ENCODE results near the gene OCLN. TPM values are rescaled to one million over a fixed set of nuclear protein-coding genes. Genes with fewer than 3 reads are reported as not detected.
"Not testable (repeated sequence)": the region's sequence is repeated elsewhere in the genome, so short reads cannot be mapped to it uniquely, and the experiment has no call there.

Gene OCLN
- total RNA-seq, 2 donors from 2014 or later: 0.58 to 0.84 TPM

- H3K27ac Mint-ChIP-seq: no peak overlapping the region
- DNase-seq (ENCODE audit: low spot score in 2 of 2) (no peak), ATAC-seq (no peak)
- H3K36me3 Mint-ChIP-seq: no peaks in the 10 kb centered on the region
- H3K9me3 Mint-ChIP-seq: no peaks in the 10 kb centered on the region
Measured at GRCh38 chr5:69477170-69477569, 15.4 kb upstream of the OCLN start.

- not testable (repeated sequence) for ATAC-seq; DNase-seq (ENCODE audit: low spot score in 2 of 2); H3K27ac Mint-ChIP-seq; H3K36me3 Mint-ChIP-seq; H3K9me3 Mint-ChIP-seq
Measured at GRCh38 chr5:69478296-69478695, 14.3 kb upstream of the OCLN start.

DNA sequence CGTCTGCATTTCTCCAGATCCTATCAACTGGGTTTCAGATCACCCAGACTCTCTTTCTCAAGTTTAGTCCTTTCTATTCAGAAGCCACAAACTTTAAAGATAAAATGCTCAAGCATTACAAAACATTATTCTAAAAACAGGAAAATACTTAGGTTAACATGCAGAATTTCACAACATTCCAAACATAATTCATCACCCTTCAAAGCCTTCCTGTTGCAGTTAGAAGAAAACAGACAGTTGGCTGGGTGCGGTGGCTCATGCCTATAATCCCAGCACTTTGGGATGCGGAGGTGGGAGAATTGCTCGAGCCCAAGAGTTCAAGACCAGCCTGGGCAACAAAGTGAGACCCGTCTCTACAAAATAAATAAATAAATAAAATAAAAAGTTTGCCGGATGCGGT is 7.7 kb upstream of the OCLN start:
- no peaks in the 10 kb centered on the region for H3K9me3 Mint-ChIP-seq
- no peak overlapping the region for H3K27ac Mint-ChIP-seq
- DNase-seq (ENCODE audit: low spot score in 2 of 2): no peak
- H3K36me3 Mint-ChIP-seq: no peaks in the 10 kb centered on the region
- ATAC-seq: no peak

DNA sequence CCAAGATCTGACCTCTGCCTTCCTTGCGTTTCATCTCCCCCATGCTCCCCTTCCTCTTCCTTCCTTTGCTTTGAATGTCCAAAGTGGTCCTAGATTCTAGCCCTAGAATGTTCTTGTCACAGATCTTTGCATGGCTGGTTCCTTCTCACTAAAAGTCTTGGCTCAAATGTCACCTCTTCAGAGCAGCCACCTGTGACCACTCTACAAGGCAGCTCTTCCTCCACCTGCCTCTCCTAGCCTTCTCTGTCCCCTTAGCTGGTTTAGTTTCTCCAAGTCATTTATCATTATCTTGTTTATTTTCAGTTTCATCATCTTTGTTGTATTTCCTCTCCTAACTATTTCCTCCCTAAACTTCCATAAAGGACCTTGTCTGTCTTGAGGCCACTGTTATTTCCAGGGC is 7.1 kb upstream of the OCLN start:
- H3K9me3 Mint-ChIP-seq: no peaks in the 10 kb centered on the region
- no peaks in the 10 kb centered on the region for H3K36me3 Mint-ChIP-seq
- H3K27ac Mint-ChIP-seq: no peak overlapping the region
- ATAC-seq (no peak), DNase-seq (ENCODE audit: low spot score in 2 of 2) (no peak)

DNA sequence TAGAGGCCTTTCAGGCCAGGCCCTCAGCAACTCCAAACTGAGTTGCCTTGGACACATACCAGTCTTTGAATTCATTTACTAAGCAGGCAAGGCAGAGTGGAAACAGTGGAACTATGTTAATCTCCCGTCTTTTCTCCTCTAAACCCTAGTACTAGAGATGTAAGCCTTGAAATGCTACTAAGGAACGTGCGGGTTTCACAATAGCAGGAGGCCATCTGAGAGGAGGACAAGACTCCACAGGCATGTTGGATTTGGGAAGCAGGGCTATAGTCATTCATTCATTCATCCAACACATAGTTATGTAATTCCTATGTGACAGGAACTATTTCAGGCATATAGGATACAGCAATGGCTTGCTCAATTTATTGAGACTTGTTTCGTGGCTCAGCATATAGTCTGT is 3.3 kb upstream of the OCLN start:
- ATAC-seq (no peak), DNase-seq (ENCODE audit: low spot score in 2 of 2) (no peak)
- Mint-ChIP-seq H3K27ac (no peak overlapping the region), H3K9me3 (no peaks in the 10 kb centered on the region), H3K36me3 (no peaks in the 10 kb centered on the region)

GRCh38 chr5:69491027-69491426 is 1.6 kb upstream of the OCLN start:
- DNase-seq (ENCODE audit: low spot score in 2 of 2) (no peak), ATAC-seq (no peak)
- Mint-ChIP-seq H3K9me3 (no peaks in the 10 kb centered on the region), H3K27ac (no peak overlapping the region), H3K36me3 (no peaks in the 10 kb centered on the region)

DNA sequence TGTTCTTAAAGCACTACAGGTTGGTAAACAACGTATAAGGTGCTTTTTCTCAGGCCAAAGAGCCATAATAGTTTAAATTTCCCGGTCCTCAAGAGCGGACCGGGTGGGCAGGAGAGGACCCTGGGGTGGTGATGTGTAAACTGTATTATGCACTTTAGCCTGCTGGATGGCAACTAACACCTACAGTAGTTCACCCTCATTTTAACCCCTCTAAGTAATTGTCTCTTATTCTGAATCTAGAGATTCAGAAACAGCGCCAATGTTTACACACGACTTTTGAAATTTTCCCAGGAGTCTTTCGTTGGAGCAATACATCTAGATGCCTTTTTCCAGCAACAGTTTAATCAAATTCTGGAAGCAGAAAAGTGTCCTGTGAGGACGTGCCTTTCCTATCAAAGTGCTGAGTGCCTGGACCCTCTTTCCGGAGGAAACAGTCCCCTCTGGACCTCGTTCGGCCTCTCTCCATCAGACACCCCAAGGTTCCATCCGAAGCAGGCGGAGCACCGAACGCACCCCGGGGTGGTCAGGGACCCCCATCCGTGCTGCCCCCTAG is 676 bp upstream of the OCLN start:
- Mint-ChIP-seq H3K9me3 (no peaks in the 10 kb centered on the region), H3K36me3 (no peaks in the 10 kb centered on the region), H3K27ac (no peak overlapping the region)
- DNase-seq (ENCODE audit: low spot score in 2 of 2) (no peak), ATAC-seq (no peak)

DNA sequence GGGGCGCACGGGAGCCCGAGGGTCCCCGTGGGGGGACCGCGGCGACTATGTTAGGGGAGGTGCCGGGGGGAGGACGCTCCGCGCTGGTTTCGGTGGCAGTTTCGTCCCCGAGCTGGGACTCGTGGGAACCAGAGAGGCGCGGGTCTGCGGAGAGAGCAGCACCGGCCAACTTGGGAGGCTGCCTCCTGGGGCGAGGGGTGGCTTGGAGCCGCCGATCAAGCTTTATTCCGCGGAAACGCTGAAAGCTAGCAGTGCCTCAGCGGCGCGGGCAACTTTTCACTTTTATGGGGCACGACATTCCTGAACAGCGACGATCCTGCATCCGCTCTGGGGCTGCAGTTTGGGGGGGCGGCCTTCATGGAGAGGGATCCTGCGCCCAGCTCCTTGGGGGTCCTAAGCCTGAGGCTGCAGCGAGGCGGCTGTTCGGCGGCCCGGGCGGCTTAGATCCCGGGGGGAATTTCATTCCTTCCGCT is 369 bp downstream of the OCLN start:
- DNase-seq (ENCODE audit: low spot score in 2 of 2) (peak in 1 of 2 donors; percentile 10), ATAC-seq (peak; percentile 9 to 56)
- H3K9me3 Mint-ChIP-seq: no peaks in the 10 kb centered on the region

GRCh38 chr5:69493396-69494133 is 975 bp downstream of the OCLN start:
- DNase-seq (ENCODE audit: low spot score in 2 of 2) (peak in 1 of 2 donors; percentile 28), ATAC-seq (peak; percentile 22 to 52)
- Mint-ChIP-seq H3K36me3 (no peaks in the 10 kb centered on the region), H3K9me3 (no peaks in the 10 kb centered on the region), H3K27ac (no peak overlapping the region)

More for the DNA sequence above, 369 bp downstream of the OCLN start:
- Mint-ChIP-seq H3K36me3 (no peaks in the 10 kb centered on the region), H3K27ac (no peak overlapping the region)

DNA sequence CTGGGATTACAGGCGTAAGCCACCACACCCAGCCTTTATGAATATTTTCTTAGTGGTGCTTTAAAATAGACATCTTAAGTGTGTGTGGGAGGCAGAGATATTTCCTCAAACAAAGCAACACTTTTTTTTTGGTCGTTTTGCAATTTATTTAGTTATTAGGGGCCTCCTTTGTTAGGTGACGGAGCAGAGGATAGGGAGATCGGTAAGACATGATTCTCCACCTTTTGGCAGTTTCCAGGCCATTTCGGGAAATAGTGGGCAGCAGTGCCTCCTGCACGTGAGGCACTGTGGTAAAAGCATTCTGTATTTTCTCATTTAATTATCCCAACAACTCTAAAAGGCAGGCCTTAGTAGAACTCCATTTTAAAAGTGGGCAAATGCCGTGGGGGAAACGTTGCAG is 1.9 kb downstream of the OCLN start:
- ATAC-seq (no peak), DNase-seq (ENCODE audit: low spot score in 2 of 2) (no peak)
- Mint-ChIP-seq H3K27ac (no peak overlapping the region), H3K36me3 (no peaks in the 10 kb centered on the region), H3K9me3 (no peaks in the 10 kb centered on the region)

GRCh38 chr5:69497006-69497520 is 4.5 kb downstream of the OCLN start:
- DNase-seq (ENCODE audit: low spot score in 2 of 2): no peak
- H3K27ac Mint-ChIP-seq: no peak overlapping the region
- no peaks in the 10 kb centered on the region for H3K9me3 Mint-ChIP-seq
- H3K36me3 Mint-ChIP-seq: no peaks in the 10 kb centered on the region
- ATAC-seq: no peak

GRCh38 chr5:69498384-69498783 is 5.8 kb downstream of the OCLN start:
- Mint-ChIP-seq H3K27ac (no peak overlapping the region), H3K36me3 (no peaks in the 10 kb centered on the region), H3K9me3 (no peaks in the 10 kb centered on the region)
- no peak for DNase-seq (ENCODE audit: low spot score in 2 of 2)
- ATAC-seq: no peak

DNA sequence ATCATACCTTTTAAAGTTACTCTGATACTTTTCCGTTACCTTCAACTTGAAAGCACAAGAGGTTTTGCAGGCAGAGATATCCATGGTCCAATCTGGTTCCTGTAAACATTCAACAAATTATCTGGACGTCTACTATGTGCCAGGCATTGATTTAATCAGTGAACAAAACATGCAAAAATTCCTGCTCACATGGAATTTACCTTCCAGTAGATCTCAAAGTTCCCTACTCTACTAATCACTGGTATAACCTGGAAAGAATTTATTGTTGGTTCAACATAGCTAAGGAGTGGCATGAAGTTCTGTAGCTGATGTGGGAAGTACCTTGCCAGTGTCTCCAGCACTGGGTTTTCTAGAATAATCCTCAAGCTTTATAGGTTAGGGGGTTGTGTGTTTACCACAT is 9.8 kb downstream of the OCLN start:
- no peak for ATAC-seq
- Mint-ChIP-seq H3K36me3 (no peaks in the 10 kb centered on the region), H3K9me3 (no peaks in the 10 kb centered on the region), H3K27ac (no peak overlapping the region)
- DNase-seq (ENCODE audit: low spot score in 2 of 2): no peak

- Mint-ChIP-seq H3K27ac (no peak overlapping the region), H3K36me3 (no peaks in the 10 kb centered on the region), H3K9me3 (no peaks in the 10 kb centered on the region)
- DNase-seq (ENCODE audit: low spot score in 2 of 2): no peak
- no peak for ATAC-seq
Measured at GRCh38 chr5:69502767-69503488, 10.3 kb downstream of the OCLN start.

DNA sequence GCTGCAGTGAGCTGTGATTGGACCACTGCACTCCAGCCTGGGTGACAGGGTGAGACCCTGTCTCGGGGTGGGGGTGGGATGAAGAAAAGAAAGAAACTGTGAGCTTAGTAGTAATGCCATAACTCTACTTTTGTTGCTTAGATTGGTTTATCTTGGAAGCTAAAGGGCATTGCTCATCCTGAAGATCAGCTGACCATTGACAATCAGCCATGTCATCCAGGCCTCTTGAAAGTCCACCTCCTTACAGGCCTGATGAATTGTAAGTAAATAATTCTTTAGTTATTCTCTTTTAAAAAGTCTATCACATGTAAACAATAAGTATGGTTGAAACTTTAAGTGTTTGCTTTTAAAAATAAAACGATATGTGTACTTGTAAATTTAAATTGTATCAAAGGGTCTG is 11.4 kb downstream of the OCLN start:
- H3K36me3 Mint-ChIP-seq: no peaks in the 10 kb centered on the region

GRCh38 chr5:69505306-69505705 is 12.7 kb downstream of the OCLN start:
- no peak for DNase-seq (ENCODE audit: low spot score in 2 of 2)
- Mint-ChIP-seq H3K36me3 (no peaks in the 10 kb centered on the region), H3K27ac (no peak overlapping the region), H3K9me3 (no peaks in the 10 kb centered on the region)
- no peak for ATAC-seq

More for the DNA sequence above, 11.4 kb downstream of the OCLN start:
- no peak for ATAC-seq
- no peak for DNase-seq (ENCODE audit: low spot score in 2 of 2)
- no peak overlapping the region for H3K27ac Mint-ChIP-seq
- H3K9me3 Mint-ChIP-seq: no peaks in the 10 kb centered on the region

- no peaks in the 10 kb centered on the region for H3K9me3 Mint-ChIP-seq
- no peak for DNase-seq (ENCODE audit: low spot score in 2 of 2)
- no peak for ATAC-seq
- no peaks in the 10 kb centered on the region for H3K36me3 Mint-ChIP-seq
- no peak overlapping the region for H3K27ac Mint-ChIP-seq
Measured at GRCh38 chr5:69509212-69509611, 16.6 kb downstream of the OCLN start.
